GM19239 (cell line): ENCODE data around the gene FRY.

Experiments
- DNase-seq: peaks from one replicate; pipeline ENCODE4 v3.0.0; 2011; ENCODE audit warnings: low spot score; ENCODE audit not compliant: insufficient read length
- FAIRE-seq: peaks from 2 replicates; lab custom pipeline; 2011; peaks lifted over from hg19 to GRCh38; lab: Jason Lieb, UNC

Gene FRY

DNA sequence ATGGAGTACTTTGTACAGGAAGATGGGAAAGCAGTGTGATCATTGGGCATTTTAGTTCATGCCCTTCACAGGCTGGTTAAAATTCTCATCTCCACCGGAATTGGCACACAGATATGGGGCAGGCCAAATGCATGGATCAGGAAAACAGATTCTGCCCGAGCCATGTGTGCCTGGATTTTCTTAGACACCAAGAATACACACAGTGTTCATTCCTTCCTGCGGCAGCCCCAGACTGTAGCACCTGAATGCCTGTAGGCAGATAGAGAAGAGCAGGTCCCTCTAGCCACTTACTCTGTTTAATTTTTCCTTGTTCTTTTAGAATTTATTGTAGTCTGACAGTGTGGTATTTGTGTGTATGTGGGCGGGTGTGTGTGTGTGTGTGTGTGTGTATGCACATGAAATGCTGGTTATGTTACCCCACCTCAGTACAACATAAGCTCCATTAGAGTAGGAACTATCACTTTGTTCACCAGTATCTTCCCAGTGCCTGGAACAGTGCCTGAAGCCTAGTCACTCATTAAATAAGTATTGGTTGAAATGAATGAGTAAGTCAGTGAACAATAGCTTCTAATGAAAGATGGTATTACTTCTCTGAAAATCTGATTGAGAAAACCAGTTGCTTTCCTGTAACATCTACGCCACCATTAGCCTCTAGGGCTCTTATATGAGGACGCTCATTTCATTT lies 41.7 kb downstream of the FRY start:
- FAIRE-seq: no peak

DNA sequence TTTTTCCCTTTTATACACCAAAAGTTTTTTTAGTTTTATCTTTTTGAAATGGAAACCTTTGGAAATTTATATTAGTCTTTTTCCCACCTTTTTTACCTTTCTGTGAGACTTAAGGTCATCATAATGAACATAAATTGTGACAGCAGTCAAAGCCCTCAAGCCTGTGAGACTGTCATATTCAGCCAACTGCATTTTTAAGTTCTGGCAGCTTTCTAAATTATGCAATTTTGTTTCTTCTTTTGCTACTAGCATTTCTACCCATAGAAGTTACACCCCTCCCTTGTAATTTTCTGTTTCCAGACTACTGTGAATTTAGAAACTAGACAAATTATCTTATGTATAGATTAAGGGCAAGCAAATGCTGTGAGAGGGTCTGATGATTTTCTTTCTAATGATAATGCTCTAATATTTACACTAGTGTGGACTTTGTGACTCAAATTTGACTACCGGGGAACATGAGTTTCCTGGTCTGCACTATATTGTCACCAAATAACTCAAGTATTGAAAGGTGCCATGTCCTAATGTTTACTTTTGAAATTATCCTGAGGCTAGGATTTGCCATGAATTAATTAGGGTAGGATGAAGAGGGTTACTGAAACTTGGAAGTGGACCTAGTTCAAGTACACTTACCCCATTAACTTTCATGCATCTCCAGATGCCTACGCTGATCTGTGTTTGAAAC lies 43.7 kb downstream of the FRY start:
- no peak for DNase-seq
- no peak for FAIRE-seq

More for the DNA sequence above, 41.7 kb downstream of the FRY start:
- no peak for DNase-seq

DNA sequence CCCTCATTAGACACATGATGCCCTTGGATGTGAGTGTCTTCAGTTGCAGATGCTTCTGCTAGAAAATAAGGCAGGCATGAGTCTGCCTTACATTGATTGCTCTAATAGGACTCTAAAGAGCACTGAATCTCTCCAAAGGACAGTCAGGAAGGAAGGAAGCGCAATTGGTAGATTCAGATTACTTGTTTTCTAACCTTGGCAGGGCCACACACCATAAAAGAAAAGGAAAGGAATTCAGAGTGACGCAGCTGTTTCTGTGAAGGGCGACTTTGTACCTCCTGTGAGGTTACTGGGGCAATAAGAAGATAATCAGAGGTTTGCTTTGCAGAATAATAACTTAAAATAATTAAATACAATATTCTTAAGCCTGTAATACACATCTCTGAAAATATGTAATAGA lies 48.0 kb downstream of the FRY start:
- DNase-seq: no peak
- FAIRE-seq: no peak

DNA sequence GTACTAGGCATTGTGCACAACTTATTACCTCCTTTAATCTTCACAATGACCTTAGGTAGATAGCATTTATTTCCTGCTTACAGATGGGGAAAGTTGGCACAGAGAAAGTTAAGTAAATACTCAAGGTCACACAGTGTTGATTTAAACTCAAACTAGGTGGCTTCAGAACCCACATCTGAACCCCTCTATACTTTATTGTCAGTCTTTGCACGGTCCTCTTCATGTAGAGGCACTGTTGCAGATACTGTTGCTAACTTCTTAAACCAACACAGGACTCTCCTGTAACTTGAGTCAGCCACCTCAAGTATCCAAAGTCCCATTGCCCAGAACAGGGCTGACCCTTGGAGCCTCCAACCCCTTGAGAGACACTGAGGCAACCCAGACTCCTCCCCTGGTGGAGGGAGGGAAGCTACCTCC lies 48.8 kb downstream of the FRY start:
- DNase-seq: no peak
- FAIRE-seq: no peak

DNA sequence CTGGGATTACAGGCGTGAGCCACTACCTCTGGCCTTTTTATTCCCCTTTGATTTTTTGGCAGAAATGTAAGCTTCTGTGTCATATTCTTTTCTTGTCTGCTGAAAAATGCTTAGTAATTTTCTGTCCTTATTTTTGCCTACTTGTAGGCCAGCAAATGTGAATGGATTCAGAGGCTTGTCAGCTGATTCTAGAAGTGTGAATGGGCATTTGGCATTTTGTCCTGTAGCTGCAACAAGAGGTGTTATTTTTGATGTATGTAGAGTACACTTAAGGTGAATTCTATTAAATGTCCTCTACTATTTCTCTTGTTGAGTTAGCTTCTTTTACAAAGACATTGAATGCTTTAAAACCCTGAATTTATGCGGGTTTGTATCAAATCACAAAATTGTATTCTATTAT lies 50.0 kb downstream of the FRY start:
- DNase-seq (no peak), FAIRE-seq (no peak)

DNA sequence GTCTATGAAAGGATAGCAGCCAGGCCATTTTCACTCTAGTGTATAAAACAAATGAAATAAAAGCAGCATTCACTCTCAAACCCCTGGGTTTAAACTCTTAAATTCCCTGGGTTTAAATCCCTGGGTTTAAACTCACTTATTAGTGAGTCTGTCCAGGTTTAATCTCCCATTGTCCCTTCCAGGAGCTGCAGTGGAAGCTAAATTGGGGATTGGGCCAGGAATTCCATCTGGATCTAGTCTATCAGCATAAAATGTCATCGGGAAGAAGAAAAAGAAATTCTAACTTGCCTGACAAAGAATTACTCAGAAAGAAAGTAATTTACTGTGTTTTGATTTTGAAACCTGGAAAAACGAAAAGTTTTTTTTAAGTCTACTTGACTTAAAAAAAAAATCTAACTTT lies 54.8 kb downstream of the FRY start:
- no peak for DNase-seq
- FAIRE-seq: no peak

DNA sequence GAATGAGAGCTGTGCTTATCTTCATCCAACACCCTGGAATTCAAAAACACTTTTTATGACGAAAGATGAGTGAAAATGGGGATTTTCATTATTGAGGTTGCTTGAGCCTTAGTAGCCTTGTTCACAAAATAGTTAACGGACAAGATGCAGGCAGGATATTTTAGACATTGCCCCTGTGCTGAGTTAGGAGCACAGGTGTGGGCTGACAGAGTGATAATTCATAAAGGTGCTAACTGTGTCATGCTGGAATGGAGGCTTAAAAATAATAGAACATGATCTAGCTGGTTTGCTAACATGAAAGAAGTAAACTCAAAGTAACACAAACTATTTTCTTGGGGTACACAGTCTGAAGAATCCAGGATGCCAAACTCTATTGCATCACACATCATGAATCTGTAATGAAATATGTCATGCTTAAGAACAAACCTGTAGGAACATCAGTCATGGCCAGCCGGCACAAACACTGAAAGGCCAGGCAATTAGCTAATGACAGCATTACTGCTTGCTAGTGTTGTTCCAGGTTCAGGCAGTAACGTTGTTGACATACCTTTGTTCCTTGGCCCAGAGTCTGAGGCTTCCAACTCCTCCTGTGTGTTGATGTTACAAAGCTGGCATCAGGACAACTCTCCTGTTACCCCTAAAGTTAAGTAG lies 55.3 kb downstream of the FRY start:
- DNase-seq: no peak
- no peak for FAIRE-seq

DNA sequence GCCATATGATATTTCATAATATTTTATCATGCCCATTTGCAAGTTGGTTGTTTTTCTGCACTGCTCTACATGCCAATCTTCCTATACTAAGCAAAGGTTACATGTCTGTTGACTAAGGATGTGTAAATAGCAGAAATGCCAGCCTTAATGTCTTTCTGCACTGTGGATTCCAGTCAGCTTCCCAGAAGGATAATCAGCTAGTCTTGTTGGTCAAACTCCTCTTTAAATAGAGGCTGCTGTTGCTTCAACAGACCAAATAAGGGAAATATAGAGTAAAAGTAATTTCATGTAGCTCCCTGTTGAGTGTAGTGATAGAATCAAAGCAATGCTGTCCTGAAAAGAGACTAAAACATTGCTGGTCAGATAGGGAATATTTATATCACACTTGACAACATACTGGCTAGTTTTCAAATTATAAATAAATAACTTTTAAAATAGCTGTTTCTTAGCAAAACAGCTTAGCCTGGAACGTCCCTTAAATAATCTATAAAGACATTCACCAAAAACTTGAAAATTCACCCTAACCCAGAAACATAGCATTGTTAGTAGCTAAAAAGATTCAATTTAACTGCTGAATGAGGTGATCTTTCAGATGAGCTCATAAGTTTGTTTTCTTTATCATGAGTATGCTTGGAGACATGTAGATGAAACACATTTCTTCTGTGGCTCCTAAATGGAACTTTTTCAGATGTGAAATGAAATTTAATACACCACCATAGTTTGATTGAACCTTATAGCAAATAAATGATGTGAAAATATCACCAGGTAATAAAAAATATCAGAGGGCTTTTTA lies 56.6 kb downstream of the FRY start:
- FAIRE-seq (no peak), DNase-seq (no peak)

DNA sequence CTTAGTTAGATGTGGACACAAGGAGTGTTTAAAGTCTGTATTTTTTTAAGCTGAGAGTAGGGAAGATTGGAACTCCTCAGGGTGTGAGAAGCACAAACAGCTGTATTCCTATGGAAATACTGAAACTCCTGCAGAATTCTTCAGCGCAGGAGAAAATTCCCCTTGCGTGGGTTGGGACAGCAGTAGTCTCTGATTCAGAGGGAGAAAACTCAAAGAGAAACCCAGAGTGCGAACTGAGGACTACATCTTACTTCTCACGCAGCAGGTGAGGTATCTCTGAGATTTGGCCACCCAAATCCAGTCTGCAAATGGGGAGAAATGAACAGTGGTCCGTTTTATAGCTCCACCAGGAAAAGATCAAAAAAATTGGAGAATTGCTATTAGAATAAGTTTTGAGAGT lies 60.9 kb downstream of the FRY start:
- FAIRE-seq: no peak
- no peak for DNase-seq

DNA sequence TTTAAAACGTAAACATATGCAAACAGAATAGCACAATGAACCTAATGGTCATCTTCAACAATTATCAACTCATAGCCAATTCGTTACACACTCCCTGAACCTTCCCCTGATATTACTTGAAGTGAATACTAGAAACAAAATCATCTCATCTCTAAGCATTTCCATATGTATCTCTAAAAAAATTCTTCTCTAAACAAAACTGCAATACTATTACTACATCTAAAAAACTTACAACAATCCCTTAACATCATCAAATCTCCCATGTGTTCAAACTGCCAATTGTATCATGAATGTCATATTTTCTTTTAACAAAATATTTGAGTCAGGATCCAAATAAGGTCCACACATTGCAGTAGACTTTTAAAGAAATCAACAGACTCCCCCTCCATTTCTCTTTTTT lies 61.4 kb downstream of the FRY start:
- DNase-seq: no peak
- no peak for FAIRE-seq

DNA sequence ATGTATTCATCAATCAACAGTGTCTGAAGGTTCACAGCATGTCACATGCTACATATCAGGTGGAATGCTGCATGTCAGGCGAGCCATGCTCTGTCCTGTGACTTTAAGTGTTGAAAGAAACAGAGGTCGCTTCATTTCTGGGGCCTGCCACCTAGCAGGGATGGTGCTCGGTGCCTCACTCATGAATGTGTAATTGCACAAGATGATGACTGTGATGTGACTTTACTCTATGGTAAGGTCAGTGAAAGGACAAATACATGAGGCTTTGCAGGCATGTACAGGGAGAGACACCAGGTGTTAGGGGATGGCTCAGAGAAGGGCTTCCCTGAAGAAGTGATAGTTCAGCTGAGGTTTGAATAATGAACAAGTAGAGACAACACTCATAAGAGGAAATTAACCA lies 66.7 kb downstream of the FRY start:
- FAIRE-seq (no peak), DNase-seq (no peak)

DNA sequence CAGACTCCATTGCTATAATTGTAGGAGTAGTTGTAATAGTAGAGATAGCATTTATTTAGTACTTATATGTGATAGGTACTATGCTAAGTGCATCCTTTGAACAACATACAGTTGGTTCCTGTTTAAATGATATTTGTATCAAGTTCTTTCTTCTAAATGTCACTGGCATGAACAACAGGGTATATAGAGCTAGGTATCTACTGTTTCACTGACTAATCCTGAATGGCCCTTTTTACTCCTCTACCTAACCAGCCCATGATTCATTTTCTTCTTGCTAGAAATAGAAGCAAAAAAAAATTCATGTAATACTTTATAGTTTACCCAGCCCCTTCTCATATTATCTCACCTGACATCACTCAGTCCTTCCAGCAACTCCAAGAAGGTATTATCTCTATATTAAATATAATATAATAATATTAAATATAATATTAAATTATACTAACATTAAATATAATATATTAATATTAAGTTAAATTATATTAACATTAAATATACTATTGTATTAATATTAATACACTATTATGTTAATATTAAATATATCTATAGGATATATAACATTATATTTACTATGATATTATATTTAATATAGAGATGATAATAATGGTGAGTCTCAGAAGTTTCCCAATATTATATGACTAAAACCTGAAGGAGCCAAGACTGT lies 74.2 kb downstream of the FRY start:
- FAIRE-seq: no peak
- DNase-seq: no peak

DNA sequence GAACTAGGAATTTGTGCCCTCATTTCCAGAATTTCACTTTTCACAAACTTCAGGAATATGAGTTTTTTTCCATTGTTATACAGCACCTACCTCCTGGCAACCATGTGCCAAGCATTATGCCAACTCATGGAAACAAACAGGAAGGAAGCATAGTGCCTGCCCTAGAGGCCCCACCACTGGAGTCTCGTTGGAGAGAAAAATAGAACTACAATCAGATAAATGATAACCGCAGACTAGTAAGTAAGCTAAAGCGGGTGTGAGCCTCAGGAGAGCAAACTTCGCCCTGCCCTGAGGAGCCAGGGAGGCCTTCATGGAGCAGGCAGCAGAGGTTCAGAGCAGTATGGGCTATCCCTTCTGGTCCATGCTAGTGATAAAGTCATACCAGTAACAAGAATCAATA lies 75.9 kb downstream of the FRY start:
- FAIRE-seq: no peak
- no peak for DNase-seq

DNA sequence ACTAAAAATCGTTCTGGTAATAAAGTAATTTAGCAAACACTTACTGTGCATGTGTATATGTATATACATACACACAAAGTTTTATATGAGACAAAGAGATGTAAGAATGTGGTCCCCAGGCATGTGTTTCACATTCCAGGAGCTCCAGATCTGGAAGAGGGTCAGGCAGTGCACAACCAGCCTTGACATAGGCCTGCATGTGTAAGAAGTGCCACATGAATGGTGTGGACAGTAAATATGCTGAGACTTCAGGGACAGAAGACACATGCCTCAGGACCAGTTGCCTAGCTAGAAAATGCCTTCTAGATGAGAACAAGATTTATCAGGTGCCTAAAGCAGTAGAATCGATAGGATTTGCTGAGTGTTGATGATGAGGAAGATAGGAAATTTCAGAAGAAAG lies 76.4 kb downstream of the FRY start:
- no peak for DNase-seq
- FAIRE-seq: no peak

DNA sequence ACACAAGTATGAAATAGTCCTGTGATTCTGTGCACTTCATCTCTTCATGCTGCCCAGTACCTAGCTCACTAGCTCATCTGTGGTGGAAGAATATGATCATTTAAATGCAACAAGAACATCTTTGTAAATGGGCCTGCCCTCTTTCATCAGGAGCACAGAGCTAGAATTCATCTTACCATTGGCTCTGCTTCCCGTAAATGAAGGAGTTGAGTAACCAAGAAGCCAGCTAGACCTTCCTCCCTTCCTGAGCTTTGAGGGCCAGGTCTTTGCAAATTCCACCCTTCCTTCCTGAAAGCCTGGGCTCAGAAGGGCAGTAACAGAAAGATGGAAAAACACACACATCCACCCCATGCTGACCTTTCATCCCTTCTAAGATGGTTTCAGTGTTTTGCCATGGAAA lies 82.0 kb downstream of the FRY start:
- DNase-seq (no peak), FAIRE-seq (no peak)

DNA sequence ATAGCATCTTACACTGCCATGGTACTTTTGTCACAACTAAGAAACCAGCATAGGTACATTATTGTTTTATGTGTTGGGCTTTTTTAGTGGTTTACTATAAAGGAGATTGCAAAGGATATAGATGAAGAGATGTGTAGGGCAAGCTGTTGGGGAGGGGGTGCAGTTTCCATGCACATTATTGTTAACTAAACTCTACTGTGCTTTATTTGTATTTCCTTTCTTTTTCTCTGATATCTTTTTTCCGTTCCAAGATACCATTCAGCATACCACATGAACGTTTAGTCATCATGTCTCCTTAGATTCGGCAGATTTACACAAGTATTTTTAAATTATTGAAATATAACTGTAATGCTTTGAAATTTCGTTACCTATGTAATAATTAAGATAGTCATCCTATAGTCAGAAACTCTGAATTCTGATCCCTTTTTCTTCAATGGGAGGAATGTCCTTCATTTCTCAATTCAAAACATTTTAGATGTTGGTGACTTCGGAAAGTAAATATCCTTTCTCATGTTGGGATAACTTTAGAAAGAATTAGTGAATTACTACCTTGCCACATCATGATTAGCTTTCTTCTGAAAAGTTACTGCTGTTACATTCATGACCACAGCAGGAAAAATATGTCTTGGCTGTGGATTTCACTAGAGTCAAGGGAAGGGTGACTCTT lies 82.8 kb downstream of the FRY start:
- FAIRE-seq (no peak), DNase-seq (no peak)

DNA sequence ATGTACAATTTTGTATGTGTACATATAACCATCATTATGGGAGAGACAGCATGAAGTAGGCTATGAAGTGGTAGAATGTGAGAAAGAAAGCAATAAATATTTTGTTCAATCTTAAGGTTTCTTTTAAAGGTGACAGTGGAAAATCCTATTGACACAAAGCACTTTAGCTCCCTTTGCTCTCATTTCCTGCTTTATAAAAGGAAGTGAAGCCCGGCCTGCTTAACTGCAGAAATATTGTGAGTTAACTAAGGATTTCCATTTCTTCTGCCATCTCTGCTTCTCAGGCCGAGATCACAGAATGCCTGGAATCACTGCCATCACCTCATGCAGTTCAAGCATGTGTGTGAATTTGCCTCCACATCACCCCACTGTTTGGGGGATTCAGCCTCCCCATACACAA lies 83.5 kb downstream of the FRY start:
- DNase-seq: no peak
- peak; percentile 14 for FAIRE-seq

DNA sequence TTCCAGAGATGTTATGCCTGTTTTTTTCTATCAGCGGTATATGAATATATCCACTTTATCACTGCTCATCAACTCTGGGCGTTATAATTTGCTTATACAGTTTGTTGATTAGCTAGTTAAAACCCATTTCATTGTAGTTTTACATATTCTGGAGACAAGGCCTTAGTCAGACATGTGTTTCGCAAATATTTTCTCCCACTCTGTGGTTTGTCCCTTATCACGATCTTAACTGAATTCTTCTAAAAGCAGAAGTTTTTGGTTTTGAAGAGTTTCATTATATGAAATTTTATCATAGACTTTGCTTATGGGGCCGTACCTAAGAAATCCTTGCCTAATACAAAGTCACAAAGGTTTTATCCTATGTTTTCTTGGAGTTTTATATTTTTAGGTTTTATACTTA lies 84.6 kb downstream of the FRY start:
- FAIRE-seq: no peak
- no peak for DNase-seq

DNA sequence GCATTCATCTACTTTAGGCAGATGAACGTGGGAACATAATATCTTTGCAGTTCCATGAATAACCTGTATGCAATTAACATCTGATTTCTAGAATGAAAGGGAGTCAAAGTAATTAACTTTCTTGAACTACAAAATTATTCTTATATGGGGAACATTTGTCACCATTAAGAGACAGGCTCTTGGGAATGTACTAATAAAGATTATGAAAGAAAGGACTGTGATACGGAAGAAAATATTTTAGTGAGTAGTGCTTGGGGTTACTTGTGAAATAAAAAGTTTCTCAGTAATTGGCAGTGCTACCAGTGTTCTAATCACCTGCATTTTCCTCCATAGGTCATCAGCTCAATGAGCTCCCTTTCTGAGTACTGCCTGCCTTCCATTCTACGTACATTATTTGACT lies 85.4 kb downstream of the FRY start:
- DNase-seq (no peak), FAIRE-seq (no peak)

DNA sequence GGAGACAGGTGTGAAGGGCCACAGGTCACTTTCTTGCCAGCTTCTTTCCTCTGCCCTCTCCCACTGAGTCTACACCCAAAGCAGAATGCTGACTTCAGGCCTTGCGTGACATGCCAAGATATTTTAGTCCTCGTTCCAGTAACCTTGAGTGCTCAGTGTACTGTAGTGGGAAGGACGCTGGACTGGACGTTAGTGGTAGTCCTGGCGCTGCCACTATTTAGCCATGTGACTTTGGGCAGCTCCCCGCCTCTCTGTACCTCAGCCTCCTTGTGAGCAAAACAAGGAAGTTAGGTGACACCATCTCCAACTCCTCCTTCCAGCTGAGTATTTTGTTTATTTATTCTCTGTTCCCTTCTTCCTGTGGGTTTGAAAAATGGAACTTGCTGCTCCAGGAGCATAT lies 86.1 kb downstream of the FRY start:
- DNase-seq (no peak), FAIRE-seq (no peak)
